ENCODE measurements around the gene HES5.
"Not testable (repeated sequence)": the region's sequence is repeated elsewhere in the genome, so short reads cannot be mapped to it uniquely, and the experiment has no call there.

HES5 gene, protein sequence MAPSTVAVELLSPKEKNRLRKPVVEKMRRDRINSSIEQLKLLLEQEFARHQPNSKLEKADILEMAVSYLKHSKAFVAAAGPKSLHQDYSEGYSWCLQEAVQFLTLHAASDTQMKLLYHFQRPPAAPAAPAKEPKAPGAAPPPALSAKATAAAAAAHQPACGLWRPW

DNA sequence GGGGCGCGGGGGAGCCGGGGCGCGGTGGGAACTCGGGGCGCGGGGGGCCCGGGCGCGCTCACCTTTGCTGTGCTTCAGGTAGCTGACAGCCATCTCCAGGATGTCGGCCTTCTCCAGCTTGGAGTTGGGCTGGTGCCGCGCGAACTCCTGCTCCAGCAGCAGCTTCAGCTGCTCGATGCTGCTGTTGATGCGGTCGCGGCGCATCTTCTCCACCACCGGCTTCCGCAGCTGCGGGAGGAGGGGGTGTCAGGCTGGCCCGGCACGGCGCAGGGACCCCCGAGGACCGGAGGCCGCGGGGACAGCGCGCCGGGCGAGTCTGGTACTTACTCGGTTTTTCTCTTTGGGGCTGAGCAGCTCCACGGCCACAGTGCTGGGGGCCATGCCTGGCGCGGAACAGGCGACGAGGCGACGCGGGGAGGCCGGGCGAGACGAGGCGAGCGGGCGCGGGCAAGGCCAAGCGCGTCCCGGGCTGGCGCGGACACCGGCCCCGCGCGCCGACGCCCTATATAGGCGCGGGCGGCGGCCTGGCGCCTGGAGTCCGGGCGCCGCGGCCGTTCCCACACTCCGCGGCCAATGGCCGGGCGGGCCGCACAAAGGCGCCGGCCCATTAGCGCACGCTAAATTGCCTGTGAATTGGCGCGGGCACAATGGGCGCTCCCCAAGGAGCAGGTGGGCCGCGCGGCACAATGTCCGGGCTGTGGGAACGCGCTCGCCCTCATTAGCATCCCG is at the start of gene HES5:
TSS of gene HES5 (minus strand) at position 480 of the 729 bp plus-strand sequence. CDS start at position 381, 99 bp downstream.
- WGBS (ENCODE audit: insufficient coverage, insufficient read length) = no CpG with 5 or more reads among the region's 91 CpGs
- H3K4me1 ChIP-seq (ENCODE audit: control insufficient read depth, insufficient read depth, low read length) = peaks cover 12% of the 10 kb centered on the region; the same call in 1 of the 2 replicates
- H3K27me3 ChIP-seq (ENCODE audit: control insufficient read depth, insufficient read depth, low read length) = peaks cover 39% of the 10 kb centered on the region

DNA sequence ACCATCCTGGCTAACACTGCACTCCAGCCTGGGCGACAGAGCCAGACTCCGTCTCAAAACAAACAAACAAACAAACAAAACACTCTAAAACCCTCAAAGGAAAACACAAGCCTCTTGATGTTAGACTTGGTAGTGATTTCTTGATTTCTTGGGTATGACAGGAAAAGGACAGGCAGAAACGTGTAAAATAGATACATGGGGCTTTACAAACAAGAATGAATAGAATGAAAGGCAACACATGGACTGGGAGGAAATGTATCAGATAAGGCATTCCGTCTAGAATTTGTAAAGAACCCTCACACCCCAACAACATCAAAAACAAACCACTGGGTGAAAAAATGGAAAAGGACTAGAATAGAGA is 48.7 kb upstream of the HES5 start:
- H3K4me1 ChIP-seq (ENCODE audit: control insufficient read depth, insufficient read depth, low read length) = peaks cover 4% of the 10 kb centered on the region; the same call in 1 of the 2 replicates
- H3K27ac ChIP-seq (ENCODE audit: low read length) = no peak overlapping the region
- DNase-seq (ENCODE audit: low read depth, low spot score) = no peak
- H3K9me3 ChIP-seq (ENCODE audit: control insufficient read depth, insufficient read depth, low read length) = no peaks in the 10 kb centered on the region
- H3K4me3 ChIP-seq (ENCODE audit: low read length) = no peak overlapping the region
- no peaks in the 10 kb centered on the region for H3K27me3 ChIP-seq (ENCODE audit: control insufficient read depth, insufficient read depth, low read length)
- no CpG with 5 or more reads among the region's 4 CpGs for WGBS (ENCODE audit: insufficient coverage, insufficient read length)
- H3K36me3 ChIP-seq (ENCODE audit: control insufficient read depth, insufficient read depth, low read length) = no peaks in the 10 kb centered on the region

More for the DNA sequence above, at the start of gene HES5:
- DNase-seq (ENCODE audit: low read depth, low spot score) = no peak
- Histone ChIP-seq H3K36me3 (ENCODE audit: control insufficient read depth, insufficient read depth, low read length) (no peaks in the 10 kb centered on the region; the same call in 1 of the 2 replicates), H3K9me3 (ENCODE audit: control insufficient read depth, insufficient read depth, low read length) (no peaks in the 10 kb centered on the region), H3K4me3 (ENCODE audit: low read length) (peak within 1 kb of the TSS; percentile 12; the same call in 1 of the 2 replicates), H3K27ac (ENCODE audit: low read length) (no peak within 1 kb of the TSS)

DNA sequence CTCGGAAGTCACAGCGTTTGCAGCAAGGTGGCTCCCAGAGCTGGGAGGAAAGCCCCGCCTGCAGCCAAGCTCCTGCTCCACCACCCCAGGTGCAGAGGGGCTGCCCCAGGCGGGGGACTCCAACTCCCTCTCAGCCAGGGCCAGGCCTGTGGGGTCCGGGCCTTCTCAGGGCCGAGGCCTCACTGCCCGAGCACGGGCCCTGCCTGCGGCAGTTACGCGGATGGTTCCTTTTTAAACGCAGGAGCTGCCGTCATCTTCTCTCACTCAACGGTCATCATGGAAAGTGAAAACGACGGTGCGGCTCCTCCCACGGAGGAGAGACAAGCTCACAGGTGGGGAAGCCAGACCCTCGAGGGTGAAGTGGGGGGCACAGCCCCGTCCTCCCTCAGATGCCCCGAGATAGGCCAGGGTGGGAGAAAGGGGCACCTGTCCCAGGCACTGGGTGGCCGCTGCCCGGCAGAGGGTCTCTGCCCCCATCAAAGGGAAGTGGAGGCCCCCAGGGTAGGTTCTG is 47.6 kb upstream of the HES5 start:
- not testable (repeated sequence) for H3K4me3 ChIP-seq (ENCODE audit: low read length); H3K27ac ChIP-seq (ENCODE audit: low read length); H3K4me1 ChIP-seq (ENCODE audit: control insufficient read depth, insufficient read depth, low read length); H3K27me3 ChIP-seq (ENCODE audit: control insufficient read depth, insufficient read depth, low read length); DNase-seq (ENCODE audit: low read depth, low spot score); H3K9me3 ChIP-seq (ENCODE audit: control insufficient read depth, insufficient read depth, low read length); H3K36me3 ChIP-seq (ENCODE audit: control insufficient read depth, insufficient read depth, low read length)
- no CpG with 5 or more reads among the region's 23 CpGs for WGBS (ENCODE audit: insufficient coverage, insufficient read length)

DNA sequence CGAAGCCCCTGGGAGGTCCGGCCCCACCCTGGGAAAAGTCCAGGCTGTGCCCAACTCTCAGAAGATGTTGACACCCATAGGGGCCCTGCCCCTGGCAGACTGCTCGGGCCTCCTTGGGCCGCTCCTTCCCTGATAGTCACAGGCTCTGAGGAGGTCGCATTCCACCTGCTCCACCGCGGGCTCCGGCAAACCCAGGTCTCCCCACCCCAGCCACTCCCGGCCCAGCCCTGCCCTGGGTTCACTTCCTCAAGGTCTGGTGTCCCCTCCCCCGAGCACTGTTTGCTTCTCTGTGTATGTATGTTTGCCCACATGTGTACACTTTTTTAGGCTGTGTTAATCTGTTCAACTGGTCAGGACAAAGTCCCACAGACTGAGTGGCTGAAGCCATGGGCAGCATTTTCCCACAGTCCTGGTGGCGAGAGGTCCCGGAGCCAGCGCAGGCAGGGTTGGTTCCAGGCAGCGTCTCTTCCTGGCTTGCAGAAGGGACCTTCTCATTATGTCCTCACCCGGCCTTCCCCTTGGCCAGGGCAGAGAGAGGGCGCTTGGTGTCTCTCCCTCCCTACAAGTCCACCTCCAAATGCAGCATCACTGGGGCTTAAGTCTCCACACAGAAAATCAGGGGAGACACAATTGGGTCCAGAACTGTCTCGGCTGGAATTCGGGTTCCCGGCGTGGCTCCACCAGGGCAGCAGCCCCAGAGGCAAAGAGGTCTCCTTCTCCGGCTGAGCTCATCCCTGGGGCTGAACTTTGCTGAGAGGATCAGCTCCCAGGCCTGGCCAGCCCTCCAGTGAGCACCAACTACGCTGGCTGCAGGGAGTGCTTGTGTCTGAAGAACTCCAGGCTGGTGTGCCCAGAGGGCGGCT is 46.0 kb upstream of the HES5 start:
- Histone ChIP-seq H3K27ac (ENCODE audit: low read length) (no peak overlapping the region), H3K4me1 (ENCODE audit: control insufficient read depth, insufficient read depth, low read length) (peaks cover 2% of the 10 kb centered on the region; the same call in 1 of the 2 replicates), H3K4me3 (ENCODE audit: low read length) (no peak overlapping the region), H3K27me3 (ENCODE audit: control insufficient read depth, insufficient read depth, low read length) (no peaks in the 10 kb centered on the region), H3K9me3 (ENCODE audit: control insufficient read depth, insufficient read depth, low read length) (no peaks in the 10 kb centered on the region), H3K36me3 (ENCODE audit: control insufficient read depth, insufficient read depth, low read length) (no peaks in the 10 kb centered on the region)
- no CpG with 5 or more reads among the region's 23 CpGs for WGBS (ENCODE audit: insufficient coverage, insufficient read length)
- DNase-seq (ENCODE audit: low read depth, low spot score) = no peak

DNA sequence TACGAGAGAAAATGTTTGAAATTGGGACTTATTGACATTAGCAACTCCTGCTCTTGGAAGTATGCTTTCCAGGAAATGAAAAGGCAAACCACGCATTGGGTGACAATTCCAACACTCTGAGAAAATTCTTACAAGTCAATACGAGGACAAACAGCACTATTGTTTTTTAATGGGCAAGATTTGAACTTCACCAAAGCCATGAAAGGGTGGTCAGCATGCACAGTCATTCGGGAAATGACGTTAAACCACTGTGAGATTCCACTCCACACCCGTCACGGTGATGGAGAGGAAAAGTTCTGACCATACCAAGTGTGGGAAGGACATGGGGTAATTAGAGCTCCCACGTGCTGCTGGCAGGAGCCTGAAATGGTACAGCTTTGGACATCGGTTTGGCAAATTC is 44.3 kb upstream of the HES5 start:
- Histone ChIP-seq H3K4me1 (ENCODE audit: control insufficient read depth, insufficient read depth, low read length) (peaks cover 2% of the 10 kb centered on the region; the same call in 1 of the 2 replicates), H3K27me3 (ENCODE audit: control insufficient read depth, insufficient read depth, low read length) (no peaks in the 10 kb centered on the region), H3K36me3 (ENCODE audit: control insufficient read depth, insufficient read depth, low read length) (no peaks in the 10 kb centered on the region), H3K4me3 (ENCODE audit: low read length) (no peak overlapping the region), H3K9me3 (ENCODE audit: control insufficient read depth, insufficient read depth, low read length) (no peaks in the 10 kb centered on the region), H3K27ac (ENCODE audit: low read length) (no peak overlapping the region)
- no CpG with 5 or more reads among the region's 9 CpGs for WGBS (ENCODE audit: insufficient coverage, insufficient read length)
- no peak for DNase-seq (ENCODE audit: low read depth, low spot score)

DNA sequence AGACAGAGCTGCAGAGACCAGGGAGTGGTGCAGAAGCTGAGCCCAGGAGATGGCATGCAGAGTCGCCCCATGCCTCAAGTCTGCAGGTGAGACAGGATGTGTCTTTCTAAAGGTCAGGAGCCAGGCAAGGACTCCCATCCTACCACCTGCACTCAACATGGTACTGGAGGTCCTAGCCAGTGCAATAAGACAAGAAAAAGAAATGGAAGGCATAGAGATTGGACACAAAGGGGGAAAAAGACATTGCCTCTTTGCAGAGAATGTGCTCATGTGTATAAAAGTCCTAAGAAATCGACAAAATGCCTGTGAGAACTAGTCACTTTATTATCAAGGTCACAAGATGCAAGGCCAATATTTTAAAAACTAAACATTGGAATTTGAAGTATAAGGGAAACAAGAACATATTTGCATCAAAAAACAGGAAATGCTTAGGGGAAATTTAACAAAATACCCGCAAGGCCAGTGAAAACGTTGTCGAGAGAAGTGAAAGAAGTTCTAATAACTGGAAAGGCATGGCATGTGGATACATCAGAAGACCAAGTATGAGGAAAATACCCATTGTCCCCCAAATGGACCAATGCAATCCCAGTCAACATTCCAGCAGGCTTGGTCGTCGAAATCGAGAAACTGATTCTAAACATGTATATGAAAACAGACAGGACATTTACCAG is 43.3 kb upstream of the HES5 start:
- H3K27me3 ChIP-seq (ENCODE audit: control insufficient read depth, insufficient read depth, low read length) = no peaks in the 10 kb centered on the region
- WGBS (ENCODE audit: insufficient coverage, insufficient read length) = no CpG with 5 or more reads among the region's 8 CpGs

DNA sequence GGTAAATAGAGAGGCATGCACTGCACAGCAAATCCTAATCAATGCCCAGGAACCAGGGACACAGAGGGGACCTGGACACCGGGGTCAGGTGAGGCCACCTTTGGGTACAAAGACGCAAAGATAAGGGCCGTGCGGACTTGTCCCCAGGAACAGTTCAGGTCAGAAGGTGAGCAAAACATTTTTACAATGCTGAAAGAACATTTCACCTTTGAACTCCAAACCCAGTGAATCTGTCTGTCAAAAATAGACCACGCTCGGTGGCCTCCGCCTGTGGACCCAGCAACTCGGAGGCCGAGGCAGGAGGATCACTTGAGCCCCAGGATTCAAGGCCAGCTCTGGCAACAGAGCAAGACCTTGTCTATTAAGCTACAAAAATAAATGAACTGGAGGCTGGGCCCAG is 41.3 kb upstream of the HES5 start:
- no CpG with 5 or more reads among the region's 9 CpGs for WGBS (ENCODE audit: insufficient coverage, insufficient read length)
- Histone ChIP-seq H3K27ac (ENCODE audit: low read length) (no peak overlapping the region), H3K4me1 (ENCODE audit: control insufficient read depth, insufficient read depth, low read length) (no peaks in the 10 kb centered on the region), H3K9me3 (ENCODE audit: control insufficient read depth, insufficient read depth, low read length) (no peaks in the 10 kb centered on the region), H3K36me3 (ENCODE audit: control insufficient read depth, insufficient read depth, low read length) (no peaks in the 10 kb centered on the region), H3K4me3 (ENCODE audit: low read length) (no peak overlapping the region), H3K27me3 (ENCODE audit: control insufficient read depth, insufficient read depth, low read length) (no peaks in the 10 kb centered on the region)
- DNase-seq (ENCODE audit: low read depth, low spot score) = no peak

More for the DNA sequence above, 43.3 kb upstream of the HES5 start:
- H3K4me3 ChIP-seq (ENCODE audit: low read length) = no peak overlapping the region
- no peaks in the 10 kb centered on the region for H3K36me3 ChIP-seq (ENCODE audit: control insufficient read depth, insufficient read depth, low read length)
- no peaks in the 10 kb centered on the region for H3K9me3 ChIP-seq (ENCODE audit: control insufficient read depth, insufficient read depth, low read length)
- H3K27ac ChIP-seq (ENCODE audit: low read length) = no peak overlapping the region
- H3K4me1 ChIP-seq (ENCODE audit: control insufficient read depth, insufficient read depth, low read length) = peaks cover 1% of the 10 kb centered on the region; the same call in 1 of the 2 replicates
- no peak for DNase-seq (ENCODE audit: low read depth, low spot score)

DNA sequence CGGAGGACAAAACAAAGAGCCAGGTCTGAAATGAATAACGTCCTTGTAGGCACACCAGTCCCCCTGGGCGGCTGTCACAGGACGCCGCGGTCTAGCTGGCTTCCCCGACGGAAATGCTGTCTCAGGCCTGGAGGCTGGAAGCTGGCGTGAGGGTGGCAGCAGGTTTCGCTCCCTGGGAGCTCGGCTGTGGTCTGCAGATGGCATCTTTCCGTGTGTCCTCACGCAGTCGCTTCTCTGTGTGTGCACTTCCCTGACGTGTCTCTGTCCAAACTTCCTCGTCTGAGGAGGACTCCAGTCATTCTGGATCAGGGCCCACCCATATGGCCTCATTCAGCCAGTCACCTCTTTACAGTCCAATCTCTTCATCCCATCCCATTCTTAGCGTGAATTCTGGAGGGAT is 40.3 kb upstream of the HES5 start:
- DNase-seq (ENCODE audit: low read depth, low spot score) = no peak
- no peaks in the 10 kb centered on the region for H3K27me3 ChIP-seq (ENCODE audit: control insufficient read depth, insufficient read depth, low read length)
- no CpG with 5 or more reads among the region's 17 CpGs for WGBS (ENCODE audit: insufficient coverage, insufficient read length)
- no peaks in the 10 kb centered on the region for H3K36me3 ChIP-seq (ENCODE audit: control insufficient read depth, insufficient read depth, low read length)
- H3K27ac ChIP-seq (ENCODE audit: low read length) = no peak overlapping the region
- H3K9me3 ChIP-seq (ENCODE audit: control insufficient read depth, insufficient read depth, low read length) = no peaks in the 10 kb centered on the region
- no peak overlapping the region for H3K4me3 ChIP-seq (ENCODE audit: low read length)
- no peaks in the 10 kb centered on the region for H3K4me1 ChIP-seq (ENCODE audit: control insufficient read depth, insufficient read depth, low read length)

DNA sequence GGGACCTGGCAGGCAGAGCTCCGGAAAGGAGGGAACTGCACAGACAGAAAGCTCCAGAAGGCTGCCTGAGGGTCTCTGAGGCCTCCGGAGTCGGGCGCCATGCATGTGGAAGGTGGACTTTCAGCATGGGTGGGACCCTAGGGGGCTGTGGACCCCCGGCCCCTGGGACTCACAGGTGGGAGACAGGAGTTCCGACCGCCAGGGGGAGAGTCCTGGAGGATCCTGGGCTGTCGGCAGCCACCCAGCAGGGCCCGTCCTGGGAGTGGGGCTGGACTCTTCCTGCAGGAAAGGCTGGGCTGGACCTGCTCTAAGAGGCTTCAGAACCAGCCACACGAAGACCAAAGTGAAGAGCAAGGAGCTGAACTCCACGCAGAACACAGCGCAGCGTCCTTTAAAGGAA is 39.6 kb upstream of the HES5 start:
- no CpG with 5 or more reads among the region's 13 CpGs for WGBS (ENCODE audit: insufficient coverage, insufficient read length)
- H3K9me3 ChIP-seq (ENCODE audit: control insufficient read depth, insufficient read depth, low read length); DNase-seq (ENCODE audit: low read depth, low spot score); H3K4me3 ChIP-seq (ENCODE audit: low read length); H3K27me3 ChIP-seq (ENCODE audit: control insufficient read depth, insufficient read depth, low read length); H3K4me1 ChIP-seq (ENCODE audit: control insufficient read depth, insufficient read depth, low read length); H3K27ac ChIP-seq (ENCODE audit: low read length); H3K36me3 ChIP-seq (ENCODE audit: control insufficient read depth, insufficient read depth, low read length): not testable (repeated sequence)

DNA sequence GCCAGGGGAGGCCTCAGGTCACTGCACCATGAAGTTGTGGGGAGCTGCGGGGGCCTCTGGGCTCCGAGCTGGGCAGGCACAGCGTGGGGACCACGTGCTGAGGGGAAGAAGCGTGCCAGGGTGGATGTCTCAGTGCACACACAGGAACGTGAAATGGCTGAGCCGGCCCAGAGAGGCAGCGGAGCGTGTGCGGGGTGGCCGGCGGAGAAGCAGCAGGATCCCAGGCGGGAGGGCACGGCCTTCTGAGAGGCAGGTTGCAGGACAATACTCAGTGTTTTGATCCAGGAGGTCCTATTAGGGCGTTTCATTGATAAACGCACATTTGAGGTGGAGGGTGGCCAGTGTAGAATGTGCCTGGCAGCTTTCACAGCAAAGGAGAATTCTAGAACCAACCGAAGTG is 39.0 kb upstream of the HES5 start:
- no CpG with 5 or more reads among the region's 17 CpGs for WGBS (ENCODE audit: insufficient coverage, insufficient read length)
- DNase-seq (ENCODE audit: low read depth, low spot score) = no peak
- no peaks in the 10 kb centered on the region for H3K4me1 ChIP-seq (ENCODE audit: control insufficient read depth, insufficient read depth, low read length)

More for the DNA sequence above, 39.0 kb upstream of the HES5 start:
- Histone ChIP-seq H3K4me3 (ENCODE audit: low read length) (no peak overlapping the region), H3K9me3 (ENCODE audit: control insufficient read depth, insufficient read depth, low read length) (no peaks in the 10 kb centered on the region), H3K27ac (ENCODE audit: low read length) (no peak overlapping the region), H3K36me3 (ENCODE audit: control insufficient read depth, insufficient read depth, low read length) (no peaks in the 10 kb centered on the region), H3K27me3 (ENCODE audit: control insufficient read depth, insufficient read depth, low read length) (no peaks in the 10 kb centered on the region)

All from iPS DF 6.9 (cell line).